T-helper 9 cell (primary cell): Measurements from ENCODE around the gene TNFSF10.
"Not testable (repeated sequence)": the region's sequence is repeated elsewhere in the genome, so short reads cannot be mapped to it uniquely, and the experiment has no call there.

Source experiments
- DNase-seq: peaks from one replicate; pipeline ENCODE4 v3.0.0-alpha.2; 2020

Gene TNFSF10

GRCh38 chr3:172543884-172544283 lies 20.7 kb upstream of the TNFSF10 start:
- no peak for DNase-seq

DNA sequence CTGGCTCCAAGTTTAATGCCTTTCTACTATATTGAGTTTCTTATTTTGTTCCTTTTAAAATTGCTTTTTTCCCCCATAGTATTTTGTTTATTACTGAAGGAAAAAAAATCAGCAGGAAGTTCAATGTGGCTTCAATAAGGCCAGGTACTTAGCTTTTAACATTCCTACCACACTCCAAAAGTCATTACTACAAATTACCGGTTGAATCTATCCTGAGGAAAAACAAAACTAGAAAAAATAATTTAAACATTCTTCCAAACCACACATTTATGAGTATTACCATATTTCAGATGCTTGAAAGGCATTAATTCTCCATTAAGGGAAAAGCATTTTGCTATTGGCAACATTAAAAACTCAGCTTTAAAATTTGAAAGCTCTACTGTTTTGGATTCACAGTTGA lies 20.2 kb upstream of the TNFSF10 start:
- no peak for DNase-seq

DNA sequence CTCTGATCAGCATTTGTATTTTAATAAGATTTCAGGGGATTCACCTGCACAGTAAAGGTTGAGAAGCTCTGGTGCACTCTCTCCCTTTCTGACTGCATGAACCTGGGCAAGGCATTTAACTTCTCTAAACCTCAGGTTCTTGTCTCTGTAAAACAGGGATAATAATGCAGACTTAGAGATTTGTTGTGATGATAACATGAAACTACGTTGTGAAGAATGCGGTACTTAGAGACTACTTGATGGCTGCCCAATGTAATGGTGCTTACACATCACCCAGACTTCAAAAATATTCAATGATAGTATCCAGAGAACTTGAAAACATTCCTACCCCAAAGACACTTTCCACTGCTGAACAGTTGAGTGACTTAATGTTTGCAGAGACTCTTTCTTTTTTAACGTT lies 19.8 kb upstream of the TNFSF10 start:
- no peak for DNase-seq

- DNase-seq, result no peak
Measured at GRCh38 chr3:172541945-172542488, 18.8 kb upstream of the TNFSF10 start.

- no peak for DNase-seq
Measured at GRCh38 chr3:172540049-172540448, 16.8 kb upstream of the TNFSF10 start.

DNA sequence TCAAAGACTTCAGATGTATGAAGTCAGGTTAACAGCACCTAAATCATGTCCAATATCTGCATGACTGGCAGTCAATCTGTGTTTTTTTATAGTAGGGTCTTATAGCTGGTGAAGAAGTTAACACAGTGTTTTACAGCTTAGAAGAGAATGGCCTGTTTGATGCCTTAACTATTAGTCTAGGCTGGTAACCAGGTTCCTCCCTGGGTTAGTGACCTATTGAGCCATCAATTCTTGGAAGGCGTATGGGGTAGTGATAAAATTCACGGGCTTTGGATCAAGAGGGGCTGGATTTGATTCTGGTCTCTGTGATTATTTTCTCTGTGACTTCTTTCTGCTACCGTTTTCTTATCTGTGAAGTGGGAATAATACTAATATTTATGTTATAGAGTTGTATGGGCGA lies 16.0 kb upstream of the TNFSF10 start:
- DNase-seq, result no peak

- no peak for DNase-seq
Measured at GRCh38 chr3:172538368-172539151, 15.3 kb upstream of the TNFSF10 start.

- DNase-seq, result no peak
Measured at GRCh38 chr3:172537507-172538158, 14.4 kb upstream of the TNFSF10 start.

GRCh38 chr3:172536993-172537419 lies 13.8 kb upstream of the TNFSF10 start:
- no peak for DNase-seq

- no peak for DNase-seq
Measured at GRCh38 chr3:172536505-172536904, 13.3 kb upstream of the TNFSF10 start.

DNA sequence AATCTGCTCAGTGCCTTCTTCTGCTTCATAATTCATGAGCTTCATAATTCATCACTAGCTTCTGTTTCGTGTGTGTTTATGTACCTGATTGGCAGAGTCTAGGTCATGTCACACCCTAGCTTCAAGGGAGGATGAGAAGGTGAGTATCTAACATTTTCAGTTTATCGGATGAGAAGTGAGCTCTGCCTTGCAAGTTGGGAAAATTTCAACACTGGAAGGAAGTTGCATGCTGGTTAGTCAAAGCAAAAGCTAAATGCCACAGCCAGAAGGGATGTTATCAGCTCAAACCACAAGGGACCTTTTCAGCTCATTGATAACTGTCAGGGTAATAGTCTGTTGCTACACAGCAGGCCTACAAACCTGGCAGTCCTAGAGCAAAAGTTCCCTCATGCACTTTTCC lies 7.3 kb upstream of the TNFSF10 start:
- no peak for DNase-seq

- DNase-seq, result no peak
Measured at GRCh38 chr3:172530101-172530561, 6.9 kb upstream of the TNFSF10 start.

DNA sequence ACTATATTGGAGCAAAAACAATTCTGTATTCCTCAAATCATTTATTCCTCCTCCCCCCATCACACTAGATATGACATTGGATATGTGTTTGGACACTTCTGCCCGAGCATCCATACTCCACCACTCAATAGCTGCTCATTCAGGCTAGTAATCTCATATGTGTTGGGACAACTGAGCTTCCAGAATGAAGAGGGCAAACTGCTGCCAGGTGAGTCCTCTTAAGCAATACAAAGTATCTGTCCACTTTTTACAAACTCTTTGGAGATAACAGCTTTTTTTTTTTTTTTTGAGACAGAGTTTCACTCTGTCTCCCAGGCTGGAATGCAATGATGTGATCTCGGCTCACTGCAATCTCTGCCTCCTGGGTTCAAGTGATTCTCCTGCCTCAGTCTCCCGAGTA lies 5.4 kb upstream of the TNFSF10 start:
- DNase-seq, result no peak

- DNase-seq, result no peak
Measured at GRCh38 chr3:172527306-172527705, 4.1 kb upstream of the TNFSF10 start.

GRCh38 chr3:172525116-172525613 lies 1.9 kb upstream of the TNFSF10 start:
- DNase-seq, result no peak

DNA sequence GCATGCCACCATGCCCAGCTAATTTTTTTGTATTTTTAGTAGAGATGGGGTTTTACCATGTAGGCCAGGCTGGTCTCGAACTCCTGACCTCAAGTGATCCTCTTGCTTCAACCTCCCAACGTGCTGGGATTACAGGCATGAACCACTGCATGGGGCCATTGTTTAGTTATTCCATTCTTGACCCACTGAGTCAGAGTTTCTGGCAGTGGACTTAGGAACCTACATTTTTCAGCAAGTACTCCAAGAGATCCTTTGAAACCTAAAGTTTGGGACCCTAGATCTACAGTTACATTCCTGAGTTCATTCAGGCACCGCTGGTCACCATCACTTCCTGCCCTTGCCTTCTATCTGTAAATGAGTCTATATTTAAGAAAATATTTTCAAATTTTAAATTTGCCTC lies 1.4 kb upstream of the TNFSF10 start:
- DNase-seq, result no peak

GRCh38 chr3:172521837-172522726 lies 1.1 kb downstream of the TNFSF10 start:
- DNase-seq, result not testable (repeated sequence)

GRCh38 chr3:172520301-172520831 lies 2.9 kb downstream of the TNFSF10 start:
- DNase-seq, result no peak

DNA sequence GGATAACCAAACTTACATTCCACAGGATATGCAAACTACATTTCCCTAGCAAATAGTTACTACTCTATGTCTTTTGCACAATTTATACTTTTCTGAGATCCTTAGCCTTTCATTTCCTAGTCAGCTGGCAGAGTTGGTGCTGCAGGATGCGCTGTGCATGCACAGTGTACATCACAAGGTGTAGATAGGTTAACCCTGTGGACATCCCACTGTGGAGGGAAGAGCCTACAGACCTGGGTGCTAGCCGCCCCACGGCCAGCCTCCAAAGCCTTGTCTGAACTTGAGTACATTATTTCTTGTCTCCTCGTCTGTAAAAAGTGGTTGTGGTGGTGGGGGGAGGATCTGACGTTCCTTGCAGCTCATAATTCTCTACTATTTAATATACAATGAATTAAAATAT lies 3.5 kb downstream of the TNFSF10 start:
- DNase-seq, result no peak

- DNase-seq, result no peak
Measured at GRCh38 chr3:172518929-172519640, 4.1 kb downstream of the TNFSF10 start.

- DNase-seq, result no peak
Measured at GRCh38 chr3:172517859-172518466, 5.3 kb downstream of the TNFSF10 start.
